Right lobe of liver (tissue), 4 donors: ENCODE results near the gene COIL.

ENCODE experiments used
- POLR2A ChIP-seq: fragments of 450-650 bp; IDR thresholded peaks from one replicate; pipeline ENCODE4 v1.6.1; 2017; ENCODE audit warnings: antibody characterized with exemption, mild to moderate bottlenecking
- TF ChIP-seq, protein P1 (sequence below), 4 donors: fragments of 200-600 bp in 3 of 4; fragments of 450-650 bp in 1 of 4; IDR thresholded peaks; one replicate each; pipeline versions ENCODE4 v1.5.1 to v1.8.0; 2016 to 2022; ENCODE audit warnings: antibody characterized with exemption in 4 of 4, mild to moderate bottlenecking in 2 of 4
- donor health status: DM: no; HTN: no; CAD: no.
- donor health status: DM: no; HTN: no; CAD: no.
- donor health status: DM: no; HTN: yes; CAD: no.

DNA sequence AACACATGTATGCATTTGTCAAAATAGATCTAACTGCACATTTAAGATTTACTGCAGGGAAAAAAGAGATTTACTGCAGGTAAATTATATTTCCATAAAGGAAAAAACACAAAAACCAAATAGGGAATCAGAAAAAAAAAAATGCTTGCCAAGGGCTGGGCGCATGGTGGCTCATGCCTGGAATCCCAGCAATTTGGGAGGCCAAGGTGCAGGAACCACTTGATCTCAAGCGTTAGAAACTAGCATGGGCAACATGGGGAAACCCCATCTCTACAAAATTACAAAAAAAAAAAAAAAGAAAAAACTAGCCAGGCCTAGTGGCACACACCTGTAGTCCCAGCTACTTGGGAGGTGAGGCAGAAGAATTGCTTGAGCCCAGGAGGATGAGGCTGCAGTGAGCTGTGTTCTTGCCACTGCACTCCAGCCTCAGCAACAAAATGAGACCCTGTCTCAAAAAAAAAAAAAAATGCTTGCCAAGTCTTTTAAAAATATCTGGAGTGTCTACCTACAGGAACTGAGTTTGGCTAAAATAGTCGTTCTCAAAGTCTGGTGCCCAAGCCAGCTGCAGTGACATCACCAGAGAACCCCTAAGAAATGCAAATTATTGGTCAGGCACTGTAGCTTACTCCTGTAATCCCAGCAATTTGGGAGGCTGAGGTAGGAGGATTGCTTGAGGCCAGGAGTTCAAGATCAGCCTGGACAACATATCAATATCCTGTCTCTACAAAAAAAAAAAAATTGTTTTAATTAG is 64.5 kb downstream of the COIL start:
- TF ChIP-seq, protein P1, sequence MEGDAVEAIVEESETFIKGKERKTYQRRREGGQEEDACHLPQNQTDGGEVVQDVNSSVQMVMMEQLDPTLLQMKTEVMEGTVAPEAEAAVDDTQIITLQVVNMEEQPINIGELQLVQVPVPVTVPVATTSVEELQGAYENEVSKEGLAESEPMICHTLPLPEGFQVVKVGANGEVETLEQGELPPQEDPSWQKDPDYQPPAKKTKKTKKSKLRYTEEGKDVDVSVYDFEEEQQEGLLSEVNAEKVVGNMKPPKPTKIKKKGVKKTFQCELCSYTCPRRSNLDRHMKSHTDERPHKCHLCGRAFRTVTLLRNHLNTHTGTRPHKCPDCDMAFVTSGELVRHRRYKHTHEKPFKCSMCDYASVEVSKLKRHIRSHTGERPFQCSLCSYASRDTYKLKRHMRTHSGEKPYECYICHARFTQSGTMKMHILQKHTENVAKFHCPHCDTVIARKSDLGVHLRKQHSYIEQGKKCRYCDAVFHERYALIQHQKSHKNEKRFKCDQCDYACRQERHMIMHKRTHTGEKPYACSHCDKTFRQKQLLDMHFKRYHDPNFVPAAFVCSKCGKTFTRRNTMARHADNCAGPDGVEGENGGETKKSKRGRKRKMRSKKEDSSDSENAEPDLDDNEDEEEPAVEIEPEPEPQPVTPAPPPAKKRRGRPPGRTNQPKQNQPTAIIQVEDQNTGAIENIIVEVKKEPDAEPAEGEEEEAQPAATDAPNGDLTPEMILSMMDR (IDR thresholded peaks at IDR 0.05), result no peak
- TF ChIP-seq POLR2A, result no peak
